ENCODE measurements around the gene FADS1. TPM values are rescaled to one million over a fixed set of nuclear protein-coding genes. Genes with fewer than 3 reads are reported as not detected.

The FADS1 gene
- polyA plus RNA-seq, 4 donors: 38.1 to 47.0 (median 41.5) TPM

DNA sequence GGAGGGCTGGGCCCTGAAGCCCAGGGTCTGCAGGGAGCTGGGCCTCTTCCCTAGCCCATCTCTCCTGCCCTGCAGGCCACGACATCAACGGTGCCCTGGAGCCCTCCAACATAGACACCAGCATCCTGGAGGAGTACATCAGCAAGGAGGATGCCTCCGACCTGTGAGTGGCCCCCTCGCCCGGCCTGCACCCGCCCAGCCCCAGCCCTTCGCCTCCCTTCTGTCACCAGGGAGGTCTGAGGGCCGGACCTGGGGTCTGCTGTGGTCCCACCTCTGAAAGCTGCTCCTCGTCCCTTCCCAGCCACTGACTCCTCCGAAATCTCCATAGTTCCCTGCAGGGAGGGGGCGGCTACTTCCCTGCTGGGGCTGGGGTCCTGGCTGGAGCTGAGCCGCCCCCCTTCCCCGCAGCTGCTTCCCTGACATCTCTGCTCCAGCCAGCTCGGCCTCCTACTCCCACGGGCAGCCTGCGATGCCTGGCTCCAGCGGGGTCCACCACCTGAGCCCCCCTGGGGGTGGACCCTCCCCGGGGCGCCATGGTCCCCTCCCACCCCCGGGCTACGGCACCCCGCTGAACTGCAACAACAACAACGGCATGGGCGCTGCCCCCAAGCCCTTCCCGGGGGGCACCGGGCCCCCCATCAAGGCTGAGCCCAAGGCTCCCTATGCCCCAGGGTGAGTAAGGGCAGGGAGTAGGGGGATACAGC lies 51.1 kb downstream of the FADS1 start:
- DNase-seq (ENCODE audit: low read depth in 4 of 4, low spot score in 3 of 4): no peak

GRCh38 chr11:61764606-61765260 lies 52.1 kb downstream of the FADS1 start:
- no peak for DNase-seq (ENCODE audit: low read depth in 4 of 4, low spot score in 3 of 4)

- no peak for DNase-seq (ENCODE audit: low read depth in 4 of 4, low spot score in 3 of 4)
Observed at GRCh38 chr11:61763930-61764605, 52.7 kb downstream of the FADS1 start.

DNA sequence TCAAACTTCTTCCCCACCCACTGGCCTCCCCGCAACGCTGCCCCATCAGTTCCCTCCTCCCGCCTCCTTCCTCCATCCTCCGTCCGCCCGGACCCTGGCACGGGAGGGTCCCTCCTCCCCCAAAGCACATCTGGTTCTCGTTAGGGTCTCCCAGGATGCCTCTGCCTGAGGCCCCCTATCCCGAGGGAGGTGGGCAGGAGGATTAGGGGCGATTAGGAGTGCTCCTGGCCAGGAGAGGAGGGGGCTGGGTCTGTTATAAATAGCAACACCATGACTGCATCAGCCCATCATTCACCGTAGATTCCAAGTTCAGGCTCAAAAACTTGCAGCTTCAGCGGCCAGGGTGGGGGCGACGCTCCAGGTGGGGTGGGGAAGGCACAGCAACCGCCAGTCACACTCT lies 54.0 kb downstream of the FADS1 start:
- DNase-seq (ENCODE audit: low read depth in 4 of 4, low spot score in 3 of 4): no peak

- no peak for DNase-seq (ENCODE audit: low read depth in 4 of 4, low spot score in 3 of 4)
Observed at GRCh38 chr11:61762223-61762615, 54.6 kb downstream of the FADS1 start.

DNA sequence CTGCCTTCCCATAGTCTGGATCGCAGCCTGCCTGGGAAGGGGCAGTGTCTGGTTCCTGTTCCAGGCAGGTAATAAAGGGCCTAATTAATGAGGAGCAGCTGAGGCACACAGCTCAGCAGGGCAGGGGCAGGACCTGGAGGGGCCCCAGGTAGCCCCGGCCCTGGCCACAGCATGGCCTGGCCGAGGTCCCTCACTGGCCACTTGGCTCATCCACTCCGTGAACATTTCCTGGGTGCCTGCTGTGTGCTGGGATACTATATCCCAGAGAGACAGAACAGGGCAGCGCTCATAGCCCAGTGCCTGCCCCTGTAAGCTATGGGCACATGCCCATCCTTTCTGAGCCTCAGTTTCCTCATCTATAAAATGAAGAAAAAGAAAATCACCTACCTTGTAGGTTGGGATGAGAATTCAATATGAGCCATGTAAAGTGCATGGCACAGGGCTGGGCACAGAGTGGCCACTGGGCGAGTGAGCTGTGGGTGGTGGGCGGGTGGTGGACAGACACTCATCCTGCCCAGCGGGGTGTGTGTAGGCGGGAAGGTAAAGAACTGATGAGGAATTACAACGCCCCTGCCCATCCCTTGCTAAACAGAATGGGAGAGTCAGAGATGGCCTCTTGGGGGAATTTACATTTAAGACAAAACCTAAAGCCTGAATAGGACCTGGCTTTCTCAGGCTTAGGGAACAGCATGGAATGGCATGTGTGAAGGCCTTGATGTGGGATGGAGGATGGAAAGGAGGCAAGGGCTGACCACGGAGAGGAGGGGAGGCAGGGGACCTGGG lies 55.2 kb downstream of the FADS1 start:
- no peak for DNase-seq (ENCODE audit: low read depth in 4 of 4, low spot score in 3 of 4)

DNA sequence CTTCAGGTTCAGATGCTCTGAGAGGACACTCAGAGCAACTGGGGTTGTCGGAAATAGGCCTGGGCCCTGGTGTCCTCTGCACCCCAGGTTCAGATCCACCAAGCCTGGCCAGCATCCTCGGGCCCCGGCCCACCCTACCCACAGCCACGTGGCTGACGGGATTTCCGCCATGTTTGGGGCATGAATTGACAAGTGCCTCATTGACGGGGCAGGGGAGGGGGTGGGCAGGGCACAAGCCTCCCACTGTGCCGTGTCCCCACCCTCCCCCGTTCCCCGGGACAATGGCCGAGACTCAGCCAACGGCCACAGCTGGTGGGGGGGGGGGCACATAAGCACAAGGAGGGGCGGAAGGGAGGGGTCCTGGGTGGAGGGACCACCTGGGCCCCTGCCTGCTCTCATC lies 55.9 kb downstream of the FADS1 start:
- DNase-seq (ENCODE audit: low read depth in 4 of 4, low spot score in 3 of 4): no peak

GRCh38 chr11:61757213-61757862 lies 59.5 kb downstream of the FADS1 start:
- DNase-seq (ENCODE audit: low read depth in 4 of 4, low spot score in 3 of 4): no peak

DNA sequence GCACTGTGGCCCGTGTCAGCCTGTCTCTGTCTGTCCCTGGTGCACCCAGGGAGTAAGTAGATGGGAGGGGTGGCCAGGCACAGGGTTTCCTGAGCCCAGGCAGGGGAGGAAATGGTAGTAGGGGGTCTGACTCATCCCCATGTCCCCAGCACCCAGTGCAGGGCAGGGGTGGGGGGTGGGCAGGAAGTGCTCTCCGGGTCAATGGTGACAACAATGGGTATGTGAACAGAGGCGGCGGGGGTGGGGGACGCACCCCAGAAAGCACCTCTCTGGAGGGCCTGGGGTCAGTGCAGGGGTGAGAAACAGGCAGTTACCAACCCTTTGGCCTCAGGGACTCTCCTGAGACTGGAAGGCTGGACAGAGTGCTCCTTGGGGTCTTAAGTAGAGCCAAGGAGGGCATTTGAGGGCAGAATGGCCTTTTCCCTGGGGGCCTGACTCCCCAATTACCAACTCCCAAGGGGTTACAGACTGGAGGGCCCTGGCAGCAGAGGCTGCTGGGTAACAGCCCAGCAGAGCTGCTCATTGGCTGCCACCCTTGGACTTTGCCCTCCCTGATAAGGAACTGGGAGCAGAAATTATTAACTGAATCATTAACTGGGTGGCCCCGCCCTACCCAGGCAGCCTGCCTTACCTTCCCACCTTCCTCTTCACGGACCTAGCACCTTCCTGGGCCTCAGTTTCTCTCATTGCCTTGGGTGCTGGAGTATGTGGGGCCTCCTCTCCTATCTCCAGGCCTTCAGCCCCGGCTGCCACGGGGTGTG lies 60.2 kb downstream of the FADS1 start:
- DNase-seq (ENCODE audit: low read depth in 4 of 4, low spot score in 3 of 4): no peak

DNA sequence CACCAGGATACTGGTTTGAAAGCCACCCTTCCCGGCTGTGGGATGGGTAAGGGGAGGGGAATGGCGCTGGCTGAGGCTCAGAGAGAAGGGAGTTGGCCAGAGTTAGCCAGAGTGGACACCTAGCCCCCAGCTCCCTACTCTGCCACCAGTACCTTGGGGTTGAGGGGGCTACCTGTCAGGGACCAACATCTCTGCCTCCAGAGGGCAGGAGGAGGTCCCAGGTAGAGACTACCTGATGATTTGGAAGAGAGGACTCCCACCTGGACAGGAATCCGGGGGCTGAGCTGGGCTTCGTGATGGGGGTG lies 60.7 kb downstream of the FADS1 start:
- no peak for DNase-seq (ENCODE audit: low read depth in 4 of 4, low spot score in 3 of 4)

- DNase-seq (ENCODE audit: low read depth in 4 of 4, low spot score in 3 of 4): no peak
Observed at GRCh38 chr11:61754534-61755482, 62.0 kb downstream of the FADS1 start.

GRCh38 chr11:61753672-61754071 lies 63.1 kb downstream of the FADS1 start:
- no peak for DNase-seq (ENCODE audit: low read depth in 4 of 4, low spot score in 3 of 4)

DNA sequence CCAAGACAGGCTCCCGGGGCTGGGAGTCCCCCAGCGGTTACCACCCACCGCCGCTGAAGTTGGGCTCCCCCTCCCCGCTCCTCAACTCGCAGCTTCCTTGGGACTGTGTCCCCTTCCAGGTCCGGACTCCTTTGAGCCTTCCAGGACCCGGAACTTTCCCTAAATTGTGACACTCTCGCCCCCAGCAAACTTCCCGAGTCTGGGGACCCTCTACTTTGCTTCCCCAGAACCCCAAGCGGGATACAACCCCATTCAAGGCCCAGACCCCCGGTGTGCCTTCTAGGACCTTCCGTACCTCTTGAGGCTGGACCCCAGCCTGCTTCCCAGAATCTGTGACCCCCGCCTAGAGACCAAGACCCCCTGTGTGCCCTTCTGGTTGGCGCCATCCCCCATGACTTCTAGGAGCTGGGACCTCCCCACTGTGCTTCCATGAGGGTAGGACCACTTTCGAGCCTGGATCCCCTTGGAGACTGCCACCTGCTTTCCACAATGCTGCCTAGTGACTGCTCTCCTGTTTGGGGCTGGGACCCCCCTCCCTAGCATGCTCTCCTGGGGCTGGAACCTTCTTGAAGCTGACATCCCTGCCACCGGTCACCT lies 63.8 kb downstream of the FADS1 start:
- no peak for DNase-seq (ENCODE audit: low read depth in 4 of 4, low spot score in 3 of 4)

- no peak for DNase-seq (ENCODE audit: low read depth in 4 of 4, low spot score in 3 of 4)
Observed at GRCh38 chr11:61752117-61752924, 64.5 kb downstream of the FADS1 start, which contains the start of gene MYRF. Gene MYRF, plus strand, starts transcription at chr11:61752636. Its CDS starts 109 bp downstream, at chr11:61752745.

DNA sequence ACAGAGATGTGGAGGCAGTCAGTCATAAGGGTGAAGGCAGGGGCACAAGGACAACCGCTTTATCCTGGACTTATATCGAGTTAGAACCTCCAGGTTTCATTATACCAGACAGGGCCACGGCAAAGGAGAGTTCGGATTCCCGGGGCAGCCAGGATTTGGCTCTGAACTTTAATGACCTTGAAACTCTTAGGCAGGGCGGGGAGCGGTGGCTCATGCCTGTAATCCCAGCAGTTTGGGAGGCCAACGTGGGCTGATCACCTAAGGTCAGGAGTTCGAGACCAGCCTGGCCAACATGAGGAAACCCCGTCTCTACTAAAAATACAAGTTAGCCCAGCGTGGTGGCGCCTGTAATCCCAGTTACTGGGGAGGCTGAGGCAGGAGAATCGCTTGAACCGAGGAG lies 65.4 kb downstream of the FADS1 start:
- DNase-seq (ENCODE audit: low read depth in 4 of 4, low spot score in 3 of 4): no peak

GRCh38 chr11:61750631-61751273 lies 66.1 kb downstream of the FADS1 start:
- DNase-seq (ENCODE audit: low read depth in 4 of 4, low spot score in 3 of 4): no peak

Data from right renal pelvis (tissue), 4 donors.